ENCODE data around the gene AMIGO1.
"Not testable (repeated sequence)": the region's sequence is repeated elsewhere in the genome, so short reads cannot be mapped to it uniquely, and the experiment has no call there.

The AMIGO1 gene

DNA sequence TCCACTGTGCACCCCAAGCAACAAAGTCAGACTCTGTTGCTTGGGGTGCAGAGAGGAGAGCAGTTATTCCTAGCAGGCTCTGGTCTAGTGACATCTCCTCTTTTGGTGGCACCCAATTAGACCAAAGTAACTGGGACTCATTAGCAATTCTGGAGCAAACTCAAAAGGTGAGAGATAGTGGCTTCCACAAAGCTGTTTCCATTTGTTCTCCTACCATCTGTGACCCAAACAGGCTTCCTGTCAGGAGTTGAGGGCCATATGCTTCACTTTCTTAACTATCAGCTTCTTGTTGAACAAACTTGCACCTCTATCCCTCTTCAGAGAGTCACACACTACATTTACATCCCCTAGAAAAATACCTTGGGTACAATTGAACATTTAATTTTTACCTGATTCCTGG lies 27.3 kb downstream of the AMIGO1 start:
- no peak for DNase-seq

DNA sequence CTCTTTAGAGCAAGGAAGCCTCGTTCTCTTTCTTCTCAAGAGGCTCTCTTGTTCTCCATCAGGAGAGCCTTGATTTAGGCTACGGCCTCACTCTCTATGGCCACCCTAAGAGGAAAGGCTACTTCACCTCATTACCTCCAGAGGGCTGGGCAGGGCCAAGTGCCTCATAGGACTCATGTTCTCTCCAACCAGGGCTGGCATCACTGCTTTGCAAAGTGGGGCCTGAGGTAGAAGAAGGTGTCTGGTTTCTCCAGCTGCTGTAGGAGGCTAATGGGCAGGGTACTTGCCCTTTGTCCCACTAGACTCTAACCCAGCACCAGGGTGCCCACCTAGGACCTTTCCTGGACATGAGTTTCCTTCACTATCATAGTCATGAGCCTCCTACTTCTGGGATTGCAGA lies 27.9 kb downstream of the AMIGO1 start:
- DNase-seq = no peak

DNA sequence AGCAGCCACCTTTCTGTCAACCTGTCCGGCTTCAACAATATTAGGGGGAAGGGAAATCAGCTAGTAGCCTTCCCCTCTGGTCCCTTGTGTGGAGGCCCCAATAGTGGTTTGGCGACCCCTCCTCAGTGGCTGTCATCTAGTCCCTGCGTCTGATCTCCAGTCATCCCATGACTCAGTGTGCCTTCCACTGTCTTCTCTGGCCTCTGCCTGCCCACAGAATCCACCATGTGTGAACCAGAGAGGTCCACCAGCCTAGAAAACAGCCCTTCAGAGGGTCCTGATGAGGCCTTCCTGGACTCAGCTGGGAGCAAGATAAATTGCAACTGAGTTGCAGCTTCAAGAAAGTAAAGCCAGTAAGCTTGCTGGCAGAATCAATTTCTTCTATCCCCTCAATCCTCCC lies 29.6 kb downstream of the AMIGO1 start:
- no peak for DNase-seq

DNA sequence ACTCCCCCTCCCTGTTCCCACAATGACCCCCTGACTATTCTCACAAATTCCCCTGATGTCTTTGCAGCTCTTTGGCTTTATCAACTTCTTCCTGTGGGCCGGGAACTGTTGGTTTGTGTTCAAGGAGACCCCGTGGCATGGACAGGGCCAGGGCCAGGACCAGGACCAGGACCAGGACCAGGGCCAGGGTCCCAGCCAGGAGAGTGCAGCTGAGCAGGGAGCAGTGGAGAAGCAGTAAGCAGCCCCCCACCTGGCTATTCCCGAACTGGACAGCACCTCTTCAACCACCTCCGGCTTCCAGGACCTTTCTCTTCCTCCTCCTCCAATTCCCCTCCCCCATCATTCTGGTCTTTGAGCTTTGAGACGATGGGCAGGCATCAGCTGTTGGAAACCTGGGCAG lies 30.2 kb downstream of the AMIGO1 start:
- no peak for DNase-seq

DNA sequence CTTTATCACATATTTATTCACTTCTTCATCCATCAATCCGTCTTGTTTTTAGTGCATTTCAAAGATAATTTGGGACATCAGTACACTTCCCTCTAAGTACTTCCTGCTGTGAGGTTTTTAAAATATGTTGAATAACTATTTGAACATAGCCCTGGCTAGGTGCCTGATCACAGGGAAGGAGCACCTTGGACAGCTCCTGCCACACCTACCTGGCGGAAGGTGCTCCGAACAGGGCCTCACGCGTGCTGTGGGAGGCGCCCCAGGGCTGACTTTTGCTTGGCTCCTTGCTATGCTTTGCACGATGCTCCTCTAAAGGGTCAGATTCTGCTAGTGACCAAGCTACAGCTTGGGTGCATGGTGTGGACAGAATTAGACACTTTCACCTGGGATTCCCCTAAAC lies 30.7 kb downstream of the AMIGO1 start:
- DNase-seq = peak; percentile 24

DNA sequence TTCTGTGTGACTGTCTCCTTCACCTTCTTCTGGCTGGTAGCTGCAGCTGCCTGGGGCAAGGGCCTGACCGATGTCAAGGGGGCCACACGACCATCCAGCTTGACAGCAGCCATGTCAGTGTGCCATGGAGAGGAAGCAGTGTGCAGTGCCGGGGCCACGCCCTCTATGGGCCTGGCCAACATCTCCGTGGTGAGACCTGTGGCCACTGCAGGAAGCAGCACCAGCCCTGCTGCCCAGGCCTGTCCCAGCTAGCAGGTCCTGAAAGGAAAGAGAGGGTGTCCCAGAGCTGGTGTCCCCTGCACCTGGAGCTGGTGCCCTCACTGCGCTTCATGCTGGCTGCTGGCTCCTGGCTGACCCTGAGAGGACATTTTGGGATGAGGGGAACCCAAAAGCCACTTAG lies 31.7 kb downstream of the AMIGO1 start:
- DNase-seq = no peak

DNA sequence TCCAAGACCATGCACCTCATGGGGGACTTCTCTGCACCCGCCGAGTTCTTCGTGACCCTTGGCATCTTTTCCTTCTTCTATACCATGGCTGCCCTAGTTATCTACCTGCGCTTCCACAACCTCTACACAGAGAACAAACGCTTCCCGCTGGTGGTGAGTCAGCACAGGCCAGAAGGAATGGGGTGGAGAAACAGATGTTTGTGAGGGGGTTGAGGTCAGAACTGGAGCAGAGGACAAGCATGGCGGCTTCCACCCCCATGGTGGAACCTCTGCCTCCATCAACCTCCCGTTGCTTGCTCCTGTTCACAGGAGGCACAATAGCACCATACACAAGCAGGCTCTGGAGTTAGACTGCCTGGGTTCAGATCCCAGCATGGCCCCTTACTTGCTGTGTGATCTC lies 32.7 kb downstream of the AMIGO1 start:
- no peak for DNase-seq

DNA sequence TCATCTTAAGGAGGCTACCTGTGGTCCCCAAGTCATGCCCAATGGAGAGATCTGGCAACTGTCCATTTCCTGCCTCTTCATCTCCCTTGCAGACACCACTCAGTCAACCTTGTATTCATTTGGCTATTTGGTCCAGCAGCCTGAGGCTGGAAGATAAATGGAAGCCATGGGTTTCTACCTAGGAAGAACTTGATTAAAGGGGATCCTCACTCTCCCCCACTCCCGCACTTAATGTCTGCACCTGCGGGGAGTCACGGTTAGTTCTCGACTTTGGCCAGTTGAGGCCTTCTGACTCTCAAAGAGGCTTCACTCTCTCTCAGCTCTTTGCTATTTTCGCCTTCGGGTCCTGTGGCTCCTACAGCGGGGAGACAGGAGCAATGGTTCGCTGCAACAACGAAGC lies 34.3 kb downstream of the AMIGO1 start:
- DNase-seq = no peak

DNA sequence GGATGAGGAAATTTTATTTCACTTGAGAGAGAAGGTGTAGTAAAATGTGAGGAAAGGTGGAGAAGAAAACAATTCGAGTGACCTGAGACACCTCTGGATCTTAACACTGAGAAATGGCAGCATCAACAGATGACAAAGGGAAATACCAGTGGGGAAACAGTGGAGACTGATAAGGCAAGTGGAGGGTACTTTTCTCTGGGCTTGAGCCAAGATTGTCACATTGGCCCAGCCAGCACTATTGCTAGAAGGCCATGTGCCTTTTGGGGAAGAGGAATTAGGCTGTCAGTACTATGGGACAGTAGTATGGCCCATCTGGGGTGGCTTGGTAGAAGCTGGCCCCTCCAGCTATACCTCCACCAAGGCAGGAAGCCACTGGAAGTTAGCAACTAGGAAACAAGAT lies 34.8 kb downstream of the AMIGO1 start:
- no peak for DNase-seq

DNA sequence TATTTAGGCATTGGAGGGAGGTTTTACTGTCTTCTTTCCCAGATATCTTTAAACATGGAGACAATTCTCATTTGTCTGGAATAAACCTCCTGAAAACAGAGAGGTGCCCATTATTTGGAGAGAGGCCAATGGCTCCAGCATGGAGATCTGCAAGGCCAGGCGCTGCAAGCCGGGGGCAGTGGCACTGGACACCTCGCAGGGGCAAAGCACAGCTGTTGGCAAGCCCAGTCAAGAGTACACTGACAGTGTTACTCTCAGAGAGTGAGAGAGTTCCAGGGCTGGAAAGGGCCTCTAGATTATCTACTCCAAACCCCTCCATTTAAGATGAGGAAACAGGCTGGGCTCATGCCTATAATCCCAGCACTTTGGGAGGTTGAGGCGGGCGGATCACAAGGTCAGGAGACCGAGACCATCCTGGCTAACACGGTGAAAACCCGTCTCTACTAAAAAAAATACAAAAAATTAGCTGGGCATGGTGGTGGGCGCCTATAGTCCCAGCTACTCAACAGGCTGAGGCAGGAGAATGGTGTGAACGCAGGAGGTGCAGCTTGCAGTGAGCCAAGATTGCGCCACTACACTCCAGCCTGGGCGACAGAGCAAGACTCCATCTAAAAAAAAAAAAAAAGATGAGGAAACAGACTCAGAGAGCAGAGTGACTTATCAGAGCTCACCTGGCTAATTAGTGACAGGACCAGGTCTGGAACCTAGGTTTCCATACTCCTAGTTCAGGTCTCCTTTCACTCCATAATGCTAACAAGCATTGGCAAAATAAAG lies 36.1 kb downstream of the AMIGO1 start:
- not testable (repeated sequence) for DNase-seq

DNA sequence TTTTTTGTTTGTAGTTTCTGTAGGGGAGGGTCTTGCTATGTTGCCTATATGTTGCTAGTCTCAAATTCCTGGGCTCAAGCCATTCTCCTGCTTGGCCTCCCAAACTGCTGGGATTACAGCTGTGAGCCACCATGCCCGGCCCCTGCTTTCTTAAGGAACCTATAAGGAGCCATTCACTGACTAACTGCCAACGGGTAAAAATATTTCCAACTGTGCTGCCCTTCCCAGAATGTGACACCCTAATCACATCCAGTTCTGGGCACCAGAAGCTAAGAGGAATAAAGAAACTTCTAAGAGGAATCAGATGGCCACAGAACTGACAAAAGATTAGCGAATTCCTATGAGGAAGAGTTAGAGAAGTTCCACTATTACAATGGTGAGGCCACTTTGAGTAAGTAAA lies 36.7 kb downstream of the AMIGO1 start:
- DNase-seq = no peak

DNA sequence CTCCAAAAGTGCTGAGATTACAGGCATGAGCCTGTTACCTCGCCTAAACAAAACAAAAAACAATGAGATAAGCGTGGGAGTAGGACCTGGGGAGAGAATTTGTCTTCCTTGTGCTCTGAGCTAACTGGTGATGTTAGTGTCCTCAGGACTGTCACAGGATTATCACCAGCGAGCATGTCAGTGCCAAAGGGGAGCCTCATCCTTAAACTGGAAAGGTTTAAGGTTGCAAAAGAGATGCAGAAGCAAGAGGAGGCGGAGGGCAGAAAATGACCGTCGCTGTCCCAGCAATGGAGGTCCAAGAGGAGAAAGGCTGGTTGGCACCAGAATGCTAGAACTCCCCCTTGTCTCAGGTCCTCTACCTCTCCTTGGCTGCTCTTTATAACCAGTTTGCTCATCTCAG lies 39.3 kb downstream of the AMIGO1 start:
- no peak for DNase-seq

DNA sequence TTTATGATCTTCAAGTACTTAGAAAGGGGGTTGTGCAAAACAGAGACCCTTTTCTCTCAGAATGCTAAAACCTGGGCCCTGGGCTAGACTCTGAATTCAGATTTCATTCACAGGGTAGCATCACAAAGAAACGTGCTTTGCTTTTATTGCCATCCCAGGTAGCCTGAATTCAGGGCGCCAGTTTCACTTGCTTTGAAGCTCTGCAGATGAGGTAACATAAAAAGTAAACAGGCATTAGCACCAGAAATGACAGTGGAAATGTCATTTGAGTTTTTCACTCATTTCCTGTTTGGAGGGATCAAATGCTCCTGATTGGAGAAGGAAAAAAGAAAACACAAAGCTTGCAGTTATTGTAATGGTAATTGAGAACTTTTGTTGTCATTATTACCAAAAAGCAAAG lies 40.6 kb downstream of the AMIGO1 start:
- DNase-seq = no peak

DNA sequence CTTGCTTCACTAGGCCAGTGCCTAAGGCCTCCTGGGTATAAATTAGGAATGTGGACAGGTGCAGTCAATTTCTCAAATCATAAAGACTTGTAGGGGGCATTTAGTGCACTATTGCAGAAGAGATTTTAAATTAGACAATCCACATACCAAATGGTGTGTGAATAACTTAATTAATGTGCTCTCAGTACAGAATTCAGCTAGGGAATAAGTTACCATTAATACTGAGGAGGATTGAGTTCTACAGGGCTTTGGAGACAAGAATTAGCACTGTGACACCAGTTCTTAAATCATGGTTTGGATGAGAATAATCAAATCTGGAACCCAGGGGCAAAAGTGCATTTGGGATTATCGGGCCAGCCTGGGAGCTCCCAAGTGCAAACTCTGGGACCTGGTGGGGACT lies 41.5 kb downstream of the AMIGO1 start:
- no peak for DNase-seq

DNA sequence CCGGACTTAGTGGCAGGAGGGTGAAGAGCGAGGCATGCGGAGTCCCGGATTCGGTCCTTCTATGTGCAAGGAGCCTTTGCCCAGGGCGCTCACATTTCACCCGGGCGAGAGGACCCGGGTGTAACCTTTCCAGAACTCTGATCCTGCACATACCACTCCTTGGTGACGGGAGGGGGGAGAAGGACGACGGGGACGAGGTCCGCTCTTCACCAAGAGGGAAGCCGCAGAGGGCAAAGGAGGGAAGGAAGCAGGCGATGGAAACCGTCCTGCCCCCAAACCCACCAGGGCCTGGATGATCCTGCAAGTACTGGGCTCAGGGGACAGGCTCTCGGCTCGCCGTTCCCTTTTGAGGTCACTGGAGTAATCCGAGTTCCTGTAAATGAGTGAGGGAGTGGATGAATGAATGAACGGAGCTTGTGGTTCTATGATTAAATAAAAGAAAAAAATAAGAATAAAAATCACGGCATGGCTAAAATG lies 42.2 kb downstream of the AMIGO1 start:
- no peak for DNase-seq

DNA sequence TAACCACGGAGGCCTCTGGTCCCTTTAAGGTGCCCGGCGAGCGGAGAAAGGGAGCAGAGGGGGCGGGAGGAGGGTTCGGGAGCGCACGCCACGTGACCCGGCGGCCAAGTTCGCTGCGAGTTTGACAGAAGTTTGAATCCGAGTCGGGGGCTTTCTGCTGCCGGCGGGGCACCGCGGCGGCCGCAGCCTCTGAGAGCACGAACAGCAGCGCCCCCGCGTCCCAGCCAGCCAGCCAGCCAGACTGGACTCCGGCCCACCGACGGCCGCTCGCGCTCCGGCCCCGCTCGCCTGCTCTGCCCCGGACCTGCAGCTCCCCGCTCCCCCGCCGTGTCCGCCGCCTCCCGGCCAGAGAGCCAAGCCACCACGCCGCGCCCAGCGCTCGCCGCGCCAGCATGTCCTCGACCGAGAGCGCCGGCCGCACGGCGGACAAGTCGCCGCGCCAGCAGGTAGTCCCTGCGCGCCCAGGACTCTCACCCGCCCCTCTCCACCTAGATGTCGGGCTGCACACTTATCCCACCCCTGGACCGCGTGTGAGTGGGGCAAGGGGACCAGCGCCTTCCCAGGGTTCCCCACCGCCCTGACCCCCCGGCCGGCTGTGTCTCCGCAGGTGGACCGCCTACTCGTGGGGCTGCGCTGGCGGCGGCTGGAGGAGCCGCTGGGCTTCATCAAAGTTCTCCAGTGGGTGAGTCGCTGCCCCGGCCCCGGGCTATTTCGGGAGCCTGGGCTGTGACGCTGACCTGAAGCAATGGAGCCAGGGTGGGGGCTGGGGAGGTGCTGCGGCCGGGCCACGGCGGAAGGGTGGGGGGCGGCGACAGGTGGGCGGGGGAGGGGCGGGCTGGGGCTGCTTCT lies 42.9 kb downstream of the AMIGO1 start, which contains the start of gene SYPL2:
Gene SYPL2 (plus strand): TSS at position 95 of the 849 bp plus-strand sequence. CDS start 298 bp downstream, at position 393.
- DNase-seq = peak; percentile 20

DNA sequence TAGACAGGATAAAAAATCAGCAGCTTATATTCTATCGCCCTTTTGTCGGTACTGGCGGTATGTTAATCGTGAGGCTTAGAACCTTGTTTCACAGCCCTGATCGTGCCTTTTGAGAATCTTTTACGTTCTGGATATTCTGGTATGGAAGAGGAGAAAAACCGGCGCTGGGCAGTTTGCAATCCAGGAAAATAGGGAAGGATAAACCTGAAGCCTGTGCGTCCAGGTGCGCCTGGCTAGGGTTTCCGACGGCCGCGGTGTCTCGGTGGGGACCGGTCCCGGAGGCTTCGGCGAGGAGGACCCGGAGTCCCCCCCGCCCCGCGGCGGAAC lies 43.4 kb downstream of the AMIGO1 start:
- DNase-seq = no peak

DNA sequence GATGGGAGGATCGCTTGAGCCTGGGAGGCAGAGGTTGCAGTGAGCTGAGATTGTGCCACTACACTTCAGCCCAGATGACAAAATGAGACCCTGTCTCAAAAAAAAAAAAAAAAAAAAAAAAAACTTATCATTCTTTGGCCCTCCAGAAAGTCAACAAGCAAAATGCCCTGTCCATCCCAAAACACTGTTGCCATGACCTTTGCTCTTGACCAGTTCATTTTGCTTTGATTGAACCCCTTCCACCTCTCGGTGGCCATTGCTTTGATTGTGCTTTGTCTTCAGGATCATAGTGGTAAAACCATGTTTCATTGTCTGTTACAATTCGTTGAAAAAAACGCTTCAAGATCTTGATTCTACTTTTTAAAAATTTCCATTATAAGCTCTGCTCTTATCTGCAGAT lies 51.7 kb downstream of the AMIGO1 start:
- no peak for DNase-seq

DNA sequence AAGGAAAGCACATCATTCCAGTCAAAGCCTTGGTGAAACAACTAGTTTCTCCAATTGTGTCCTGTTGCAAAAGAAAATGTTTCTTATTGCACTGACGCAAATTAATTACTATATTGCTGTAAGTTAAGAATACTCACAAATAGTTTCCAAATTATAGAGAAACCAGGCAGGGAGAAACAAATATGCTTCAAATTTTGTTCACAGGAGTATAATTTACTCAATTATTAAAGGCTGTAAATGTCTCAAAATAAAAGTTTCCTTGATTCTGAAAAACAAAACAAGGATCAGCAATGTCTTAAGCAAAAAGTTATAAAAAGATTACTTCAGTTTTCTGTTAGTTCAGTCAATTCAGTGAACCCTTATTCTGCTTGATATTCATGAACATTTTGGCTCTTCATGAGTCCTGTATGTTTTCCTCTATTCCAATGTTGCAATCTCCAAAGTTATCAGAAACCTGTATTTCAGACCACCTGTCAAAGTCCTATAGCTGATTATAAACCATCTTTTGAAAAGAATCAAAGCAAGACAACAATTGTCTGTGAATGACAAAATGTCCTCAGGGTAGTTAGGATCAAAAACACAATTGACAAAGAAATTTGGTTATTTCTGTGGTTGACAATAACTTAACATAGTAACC lies 54.9 kb downstream of the AMIGO1 start:
- no peak for DNase-seq
